NCI-H2196 (cell line): ENCODE results near the gene PRDM8.
"Not testable (repeated sequence)": the region's sequence is repeated elsewhere in the genome, so short reads cannot be mapped to it uniquely, and the experiment has no call there.

Source experiments
- DNase-seq: peaks from one replicate; lab custom pipeline; 2025; ENCODE audit not compliant: unreplicated experiment; lab: John Stamatoyannopoulos, UW

The PRDM8 gene

GRCh38 chr4:80196922-80197573 lies at the start of gene PRDM8:
PRDM8 (plus strand) TSS chr4:80197503; CDS start chr4:80200081, 2,578 bp downstream.
- DNase-seq, result no peak

GRCh38 chr4:80150387-80151180 lies 46.7 kb upstream of the PRDM8 start:
- no peak for DNase-seq

DNA sequence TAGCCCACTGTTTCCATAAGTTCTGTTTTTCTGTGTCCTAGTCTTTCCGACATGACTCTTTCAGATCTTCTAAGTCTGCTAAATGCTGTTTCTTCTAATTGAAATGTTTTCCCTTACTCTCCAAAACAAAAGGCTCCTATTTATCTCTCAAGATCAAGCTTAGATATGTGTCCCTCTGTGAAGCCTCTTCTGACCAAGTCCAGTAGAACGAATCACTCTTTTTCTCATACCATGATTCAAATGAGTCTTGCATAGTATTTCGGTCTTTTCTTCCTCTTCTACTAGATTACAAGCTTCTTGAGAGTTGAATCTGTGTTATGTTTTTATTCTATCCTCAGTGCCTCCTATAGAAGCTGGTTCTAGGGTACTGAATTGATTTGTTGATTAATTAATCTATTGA lies 45.3 kb upstream of the PRDM8 start:
- DNase-seq, result no peak

GRCh38 chr4:80153874-80154544 lies 43.3 kb upstream of the PRDM8 start:
- DNase-seq, result no peak

DNA sequence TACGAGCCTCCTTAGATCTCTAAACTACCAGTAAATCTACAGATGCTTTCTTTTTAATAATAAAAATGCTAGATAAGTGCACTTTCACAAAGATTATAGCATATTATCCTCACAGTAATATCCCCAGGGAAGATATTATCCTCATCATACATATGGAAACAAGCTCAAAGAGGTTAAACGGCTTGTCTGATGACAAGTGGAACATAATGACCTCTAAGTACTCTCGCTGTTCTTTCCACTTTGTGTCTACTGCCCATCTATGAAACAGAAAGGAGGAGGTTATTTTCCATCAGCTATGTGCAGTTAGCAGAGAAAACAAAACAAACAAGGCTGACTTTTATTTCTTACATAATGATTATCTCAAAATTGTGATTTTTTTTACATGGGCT lies 42.8 kb upstream of the PRDM8 start:
- no peak for DNase-seq

GRCh38 chr4:80155316-80155982 lies 41.9 kb upstream of the PRDM8 start:
- DNase-seq, result no peak

GRCh38 chr4:80156410-80156809 lies 40.9 kb upstream of the PRDM8 start:
- no peak for DNase-seq

DNA sequence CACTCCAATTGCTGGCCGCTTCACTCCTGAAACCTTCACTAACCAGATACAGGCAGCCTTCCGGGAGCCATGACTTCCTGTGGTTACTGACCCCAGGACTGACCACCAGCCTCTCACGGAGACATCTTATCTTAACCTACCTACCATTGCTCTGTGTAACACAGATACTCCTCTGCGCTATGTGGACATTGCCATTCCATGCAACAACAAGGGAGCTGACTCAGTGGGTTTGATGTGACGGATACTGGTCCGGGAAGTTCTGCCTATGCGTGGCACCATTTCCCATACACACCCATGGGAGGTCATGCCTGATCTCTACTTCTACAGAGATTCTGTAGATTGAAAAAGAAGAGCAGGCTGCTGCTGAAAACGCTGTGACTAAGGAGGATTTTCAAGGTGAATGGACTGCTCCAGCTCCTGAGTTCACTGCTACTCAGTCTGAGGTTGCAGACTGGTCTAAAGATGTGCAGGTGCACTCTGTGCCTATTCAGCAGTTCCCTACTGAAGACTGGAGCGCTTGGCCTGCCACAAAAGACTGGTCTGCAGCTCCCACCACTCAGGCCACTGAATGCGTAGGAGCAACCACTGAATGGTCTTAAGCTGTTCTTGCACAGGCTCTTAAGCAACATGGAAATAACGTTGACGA lies 35.8 kb upstream of the PRDM8 start:
- no peak for DNase-seq

DNA sequence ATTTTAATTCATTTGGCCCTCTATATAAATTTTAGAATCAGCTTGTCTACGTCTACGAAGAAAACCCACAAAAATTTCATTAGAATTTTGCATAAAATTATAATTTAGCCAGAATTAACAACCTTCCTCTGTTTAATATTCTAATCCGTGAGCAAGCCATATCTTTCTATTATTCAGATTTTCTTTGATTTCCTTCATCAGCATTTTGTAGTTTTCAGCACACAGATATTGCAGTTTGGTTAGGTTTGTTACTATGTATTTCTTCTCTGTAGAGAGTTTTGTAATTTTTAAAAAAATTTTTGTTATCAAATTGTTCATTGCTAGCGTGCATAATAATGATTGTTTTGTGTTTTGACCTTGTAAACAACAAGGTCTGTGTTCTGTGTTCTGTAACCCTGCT lies 34.9 kb upstream of the PRDM8 start:
- DNase-seq, result no peak

- no peak for DNase-seq
Measured at GRCh38 chr4:80165855-80166254, 31.4 kb upstream of the PRDM8 start.

DNA sequence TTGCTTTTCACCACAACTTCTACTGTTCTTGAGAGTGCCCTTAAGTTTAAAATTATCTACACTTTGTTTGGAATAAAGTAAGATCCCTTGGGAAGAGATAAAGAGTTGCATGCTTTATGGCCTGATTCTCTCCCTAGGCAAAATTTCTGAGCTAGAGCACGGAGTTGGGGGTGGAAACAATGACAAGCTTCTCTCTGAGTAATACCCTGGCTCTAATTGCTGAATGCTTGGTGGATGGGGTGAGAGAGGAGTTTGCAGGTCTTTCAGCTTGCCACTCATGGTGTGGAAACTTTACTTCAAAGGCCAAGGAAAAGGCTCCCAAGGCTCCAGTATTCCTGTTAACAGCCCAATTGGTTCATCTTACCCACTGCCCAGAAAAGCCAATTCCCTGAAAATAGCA lies 26.1 kb upstream of the PRDM8 start:
- no peak for DNase-seq

GRCh38 chr4:80171656-80172055 lies 25.6 kb upstream of the PRDM8 start:
- DNase-seq, result no peak

DNA sequence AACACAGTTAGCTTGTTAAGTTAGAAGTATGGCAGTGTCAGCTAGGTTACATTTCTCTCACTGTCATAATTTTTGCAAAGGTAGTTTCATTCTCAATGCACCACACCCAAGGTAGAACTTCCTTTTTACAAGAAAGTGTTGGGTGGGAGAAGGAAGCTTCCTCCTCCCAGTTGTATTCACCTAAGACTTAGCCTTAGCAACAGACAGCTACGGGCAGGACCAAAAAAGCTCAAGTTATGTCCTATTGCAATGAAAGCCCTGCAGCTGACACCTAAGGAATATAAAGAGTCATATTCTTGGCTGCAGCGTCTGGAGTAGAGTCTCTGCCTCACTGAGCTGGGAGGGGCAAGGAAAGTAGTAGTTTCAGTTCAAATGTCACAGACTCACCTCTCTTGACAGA lies 25.1 kb upstream of the PRDM8 start:
- no peak for DNase-seq

DNA sequence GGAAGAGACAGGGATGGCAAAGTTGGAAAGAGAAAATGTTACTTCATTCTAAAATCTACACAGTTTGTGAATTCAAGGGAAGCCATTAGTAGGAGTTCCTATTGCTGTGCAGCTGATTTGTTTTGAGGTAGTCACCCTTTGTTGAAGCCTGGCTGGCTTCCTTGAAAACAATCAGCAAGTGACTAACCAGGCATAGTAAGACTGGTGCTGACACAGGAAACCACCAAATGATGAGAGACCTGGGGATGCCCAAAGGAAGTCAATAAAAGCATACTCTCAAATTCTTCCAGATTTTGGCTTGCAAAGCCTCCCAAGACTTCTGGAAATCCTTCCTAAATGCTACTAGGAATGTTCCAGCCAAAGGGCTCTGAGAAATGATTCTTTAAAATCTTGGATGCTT lies 23.9 kb upstream of the PRDM8 start:
- no peak for DNase-seq

DNA sequence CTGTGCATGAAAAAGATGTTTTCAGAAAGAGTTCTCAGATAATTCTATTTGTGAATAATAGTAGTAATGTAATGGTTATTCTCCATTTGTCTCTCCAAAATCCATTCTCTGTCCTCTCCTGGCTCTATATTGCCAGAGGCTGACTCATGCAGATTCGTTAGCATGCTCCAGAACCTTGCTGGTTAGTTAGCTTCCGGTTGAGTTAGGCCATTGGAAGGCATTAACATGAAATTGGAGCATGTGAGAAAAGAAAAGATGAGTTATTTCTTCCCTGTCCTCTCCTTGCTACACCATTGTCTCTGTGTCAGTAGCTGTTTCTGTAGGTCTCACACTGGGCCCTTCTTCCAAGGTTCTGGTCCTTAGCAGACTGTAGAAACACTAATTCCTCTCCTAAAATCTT lies 23.5 kb upstream of the PRDM8 start:
- DNase-seq, result no peak

DNA sequence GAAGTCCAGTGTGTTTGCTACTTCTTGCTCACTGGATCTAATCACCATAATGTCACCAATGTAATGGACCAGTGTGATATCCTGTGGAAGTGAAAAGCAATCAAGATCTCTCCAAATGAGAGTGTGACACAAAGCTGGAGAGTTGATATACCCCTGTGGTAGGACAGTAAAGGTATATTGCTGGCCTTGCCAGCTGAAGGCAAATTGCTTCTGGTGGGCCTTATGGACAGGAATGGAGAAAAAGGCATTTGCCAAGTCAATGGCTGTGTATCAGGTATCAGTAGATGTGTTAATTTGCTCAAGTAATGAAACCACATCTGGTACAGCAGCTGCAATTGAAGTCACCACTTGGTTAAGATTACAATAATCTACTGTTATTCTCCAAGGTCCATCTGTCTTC lies 19.5 kb upstream of the PRDM8 start:
- DNase-seq, result not testable (repeated sequence)

- no peak for DNase-seq
Measured at GRCh38 chr4:80178964-80179363, 18.3 kb upstream of the PRDM8 start.

GRCh38 chr4:80179637-80180161 lies 17.6 kb upstream of the PRDM8 start:
- no peak for DNase-seq

DNA sequence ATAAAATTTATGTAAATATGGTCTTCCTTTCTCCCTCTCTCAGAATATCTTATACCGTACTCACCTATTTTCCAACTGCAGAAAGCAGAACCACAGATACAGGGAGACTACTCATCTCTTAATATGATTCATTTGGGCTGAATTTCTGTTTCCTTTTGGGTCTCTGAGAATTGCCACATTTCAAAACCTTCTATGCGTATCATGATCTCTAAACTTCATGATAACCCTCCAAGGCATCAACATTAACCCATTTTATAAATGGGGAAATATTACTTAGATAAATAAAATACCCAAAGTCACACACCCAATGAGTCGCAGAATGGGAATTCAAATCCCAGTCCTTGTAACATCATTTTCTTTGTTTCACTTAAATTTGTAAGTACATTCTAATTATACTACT lies 16.6 kb upstream of the PRDM8 start:
- DNase-seq, result no peak

GRCh38 chr4:80182237-80182866 lies 15.0 kb upstream of the PRDM8 start:
- DNase-seq, result no peak
